Activated CD8-positive, alpha-beta memory T cell treated with anti-CD3 and anti-CD28 coated beads, Interleukin-2, amount 50 U/mL, for 48 hours (primary cell): ENCODE measurements around the gene TBC1D3G.
"Not testable (repeated sequence)": the region's sequence is repeated elsewhere in the genome, so short reads cannot be mapped to it uniquely, and the experiment has no call there.

ENCODE experiments used
- DNase-seq: peaks from one replicate; pipeline ENCODE4 v3.0.0-alpha.2; 2020

The TBC1D3G gene

DNA sequence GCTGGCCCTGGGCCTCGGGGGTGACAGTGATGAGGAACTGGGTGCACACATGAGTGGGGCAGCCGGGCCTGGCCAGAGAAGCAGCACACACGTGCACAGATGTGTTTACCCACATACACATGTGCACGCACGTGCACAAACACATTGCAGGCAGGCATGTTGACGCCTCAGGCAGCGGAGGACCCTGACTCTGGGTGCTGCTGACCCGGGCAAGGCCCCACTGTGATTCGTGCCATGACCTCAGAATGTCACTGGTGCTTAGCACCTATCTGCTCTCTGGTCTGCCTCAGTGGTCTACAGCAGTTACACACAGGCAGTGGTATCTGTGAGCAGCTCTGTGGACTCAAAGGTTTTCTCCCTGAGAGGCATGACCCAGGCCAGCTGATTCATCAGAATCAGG lies at the start of gene TBC1D3G:
TBC1D3G (plus strand) TSS at position 301 of the 400 bp plus-strand sequence. CDS start 1,528 bp downstream, outside the sequence.
- not testable (repeated sequence) for DNase-seq

DNA sequence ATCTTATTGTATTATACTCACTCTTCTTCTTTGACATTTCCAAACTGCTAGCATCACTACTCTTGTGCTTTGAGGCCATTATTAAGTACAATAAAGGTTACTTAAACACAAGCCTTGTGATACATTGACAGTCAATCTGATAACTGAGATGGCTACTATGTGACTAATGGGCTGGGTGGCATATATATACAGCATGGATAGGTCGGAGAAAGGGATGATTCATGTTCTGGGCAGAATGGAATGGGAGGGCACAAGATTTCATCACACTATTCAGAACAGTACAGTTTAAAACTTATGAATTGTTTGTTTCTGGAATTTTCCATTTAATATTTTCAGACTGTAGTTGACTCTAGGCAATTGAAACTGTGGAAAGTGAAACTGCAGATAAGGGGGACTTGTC lies 40.4 kb upstream of the TBC1D3G start:
- not testable (repeated sequence) for DNase-seq

GRCh38 chr17:36284219-36284618 lies 39.5 kb upstream of the TBC1D3G start:
- DNase-seq, result not testable (repeated sequence)

GRCh38 chr17:36289965-36290612 lies 33.6 kb upstream of the TBC1D3G start:
- not testable (repeated sequence) for DNase-seq

DNA sequence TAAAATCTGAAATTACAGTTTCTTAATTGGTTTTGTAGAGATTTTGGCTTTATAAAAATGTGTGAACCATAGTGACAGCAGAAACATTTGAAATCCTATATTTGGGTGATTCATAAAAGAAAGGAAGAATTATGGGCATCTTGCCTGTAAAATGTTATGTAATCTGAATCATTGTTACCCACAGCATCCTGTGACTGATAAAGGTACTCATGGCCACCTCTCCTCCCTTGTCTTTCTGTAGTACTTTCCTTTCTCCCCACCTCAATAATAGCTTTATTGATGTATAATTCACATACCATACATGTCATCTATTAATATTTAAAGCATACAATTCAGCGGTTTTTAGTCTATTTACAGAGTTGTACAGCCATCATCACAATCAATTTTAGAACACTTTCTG lies 28.5 kb upstream of the TBC1D3G start:
- DNase-seq, result not testable (repeated sequence)

GRCh38 chr17:36315736-36316135 lies 7.9 kb upstream of the TBC1D3G start:
- not testable (repeated sequence) for DNase-seq

DNA sequence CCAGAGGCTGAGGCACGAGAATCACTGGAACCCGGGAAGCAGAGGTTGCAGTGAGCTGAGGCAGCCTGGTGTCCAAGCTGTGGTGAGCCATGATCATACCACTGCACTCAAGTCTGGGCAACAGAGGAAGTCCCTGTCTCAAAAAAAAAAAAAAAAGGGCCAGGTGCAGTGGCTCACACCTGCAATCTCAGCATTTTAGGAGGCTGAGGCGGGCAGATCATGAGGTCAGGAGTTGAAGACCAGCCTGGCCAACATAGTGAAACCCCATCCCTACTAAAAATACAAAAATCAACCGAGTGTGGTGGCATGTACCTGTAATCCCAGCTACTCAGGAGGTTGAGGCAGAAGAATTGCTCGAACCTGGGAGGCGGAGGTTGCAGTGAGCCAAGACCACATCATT lies 38.8 kb downstream of the TBC1D3G start:
- not testable (repeated sequence) for DNase-seq

- DNase-seq, result not testable (repeated sequence)
Measured at GRCh38 chr17:36375938-36376337, 52.3 kb downstream of the TBC1D3G start.
